Erythroblast (primary cell): ENCODE results near the gene STAT4.

Experiments
- GATA1 ChIP-seq: IDR thresholded peaks from 2 replicates; pipeline ENCODE4 v1.6.1; 2011; ENCODE audit warnings: low read depth, mild to moderate bottlenecking, control low read depth, low read length, moderate library complexity
- POLR2A ChIP-seq: IDR thresholded peaks from 2 replicates; pipeline ENCODE4 v1.6.1; 2011; ENCODE audit warnings: mild to moderate bottlenecking, low read length

DNA sequence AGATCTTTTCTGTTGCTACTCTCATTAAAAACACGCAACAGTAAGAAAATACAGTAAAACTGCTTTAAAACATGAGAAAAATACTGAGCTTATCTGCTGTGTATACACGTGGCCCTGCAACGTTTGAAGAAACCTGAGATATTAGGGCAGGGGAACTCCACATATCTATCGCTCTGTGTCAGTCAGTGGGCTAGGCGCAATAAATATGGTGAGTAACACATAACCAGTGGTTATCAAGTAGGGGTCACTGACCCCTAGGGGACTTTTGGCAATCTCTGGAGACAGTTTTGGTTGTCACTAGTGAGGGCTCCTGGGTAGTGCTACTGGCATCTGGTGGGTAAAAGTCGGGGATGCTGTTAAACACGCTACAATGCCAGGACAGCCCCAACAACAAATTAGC lies 151.7 kb downstream of the STAT4 start:
- no peak for TF ChIP-seq POLR2A
- TF ChIP-seq GATA1: no peak
